K562 (cell line): Measurements from ENCODE around the gene RPL15. TPM values are rescaled to one million over a fixed set of nuclear protein-coding genes. Genes with fewer than 3 reads are reported as not detected.

Experiments
- EP300 ChIP-seq: IDR thresholded peaks from 2 replicates; pipeline ENCODE4 v1.6.1; 2012; ENCODE audit warnings: low read length, improper control_type of control experiment
- ERF ChIP-seq: fragments of 450-650 bp; formaldehyde crosslinking; IDR thresholded peaks from 2 replicates; pipeline ENCODE4 v1.4.0; 2020; ENCODE audit warnings: mild to moderate bottlenecking, mixed read lengths
- JUN ChIP-seq, 2 experiments: sonication (generic) in 1 of 2; formaldehyde crosslinking in 1 of 2; IDR thresholded peaks; 2 replicates each; pipeline versions ENCODE4 v1.6.1 to v1.8.0; 2012 to 2022; ENCODE audit warnings: borderline replicate concordance in 2 of 2, mild to moderate bottlenecking in 2 of 2, improper control_type of control experiment in 1 of 2, low read depth in 1 of 2, low read length in 1 of 2, missing genetic modification reagents in 1 of 2
- MED1 ChIP-seq: sonication (generic); formaldehyde crosslinking; IDR thresholded peaks from 2 replicates; pipeline ENCODE4 v1.8.1; 2023; ENCODE audit warnings: missing genetic modification reagents, borderline replicate concordance
- MTA1 ChIP-seq: fragments of 450-650 bp; IDR thresholded peaks from 2 replicates; pipeline ENCODE4 v1.6.1; 2017; ENCODE audit warnings: borderline replicate concordance
- MXD1 ChIP-seq: fragments of 250-450 bp; sonication (Bioruptor Pico); IDR thresholded peaks from 2 replicates; pipeline ENCODE4 v1.8.0; 2021; ENCODE audit warnings: borderline replicate concordance, mild to moderate bottlenecking, moderate library complexity; ENCODE audit not compliant: poor library complexity, severe bottlenecking
- MXI1 ChIP-seq: IDR thresholded peaks from 2 replicates; pipeline ENCODE4 v1.6.1; 2011; ENCODE audit warnings: low read depth, mild to moderate bottlenecking, improper control_type of control experiment, low read length
- MYNN ChIP-seq, 2 experiments: sonication (generic); formaldehyde crosslinking in 1 of 2; IDR thresholded peaks; 2 replicates each; pipeline versions ENCODE4 v1.5.0 to v1.6.1; 2016 to 2020; ENCODE audit warnings: antibody characterized with exemption in 1 of 2, missing genetic modification reagents in 1 of 2
- NFXL1 ChIP-seq: fragments of 450-650 bp; formaldehyde crosslinking; IDR thresholded peaks from 2 replicates; pipeline ENCODE4 v1.4.0; 2021; ENCODE audit warnings: mild to moderate bottlenecking
- SIN3B ChIP-seq: fragments of 450-650 bp; IDR thresholded peaks from 2 replicates; pipeline ENCODE4 v1.6.1; 2017; ENCODE audit warnings: low read depth, mild to moderate bottlenecking, moderate library complexity
- TAF9B ChIP-seq: fragments of 450-650 bp; IDR thresholded peaks from 2 replicates; pipeline ENCODE4 v1.6.1; 2018; ENCODE audit warnings: mild to moderate bottlenecking; ENCODE audit not compliant: partially characterized antibody
- TEAD4 ChIP-seq, 2 experiments: sonication (generic) in 1 of 2; formaldehyde crosslinking in 1 of 2; IDR thresholded peaks; 2 replicates each; pipeline versions ENCODE4 v1.6.1 to v1.8.0; 2012 to 2022; ENCODE audit warnings: borderline replicate concordance in 1 of 2, inconsistent platforms in 1 of 2, low read length in 1 of 2, mild to moderate bottlenecking in 1 of 2, missing genetic modification reagents in 1 of 2
- VEZF1 ChIP-seq: fragments of 200-800 bp; sonication (Bioruptor generic); IDR thresholded peaks from 2 replicates; pipeline ENCODE4 v1.6.1; 2017; ENCODE audit warnings: missing genetic modification characterization, missing compliant biosample characterization
- ZBTB11 ChIP-seq, 3 experiments: fragments of 200-800 bp in 1 of 3; fragments of 250-450 bp in 1 of 3; fragments of 450-650 bp in 1 of 3; sonication (Bioruptor Pico) in 1 of 3; sonication (Bioruptor generic) in 1 of 3; formaldehyde crosslinking in 1 of 3; IDR thresholded peaks; 2 replicates each; pipeline versions ENCODE4 v1.6.1 to v1.8.0; 2016 to 2022; ENCODE audit warnings: mild to moderate bottlenecking in 2 of 3, missing genetic modification characterization in 2 of 3, missing compliant biosample characterization in 1 of 3, moderate library complexity in 1 of 3
- ZNF280B ChIP-seq: fragments of 250-450 bp; sonication (Bioruptor Pico); IDR thresholded peaks from 2 replicates; pipeline ENCODE4 v1.5.1; 2021; ENCODE audit warnings: mild to moderate bottlenecking
- ZNF282 ChIP-seq: sonication (generic); formaldehyde crosslinking; IDR thresholded peaks from 2 replicates; pipeline ENCODE4 v1.8.1; 2023; ENCODE audit warnings: missing genetic modification reagents
- ZNF512 ChIP-seq: IDR thresholded peaks from 2 replicates; pipeline ENCODE4 v1.6.1; 2016; ENCODE audit warnings: missing genetic modification characterization, missing compliant biosample characterization
- polyA plus RNA-seq, 8 experiments: library from polyadenylated mRNA; depleted of rRNA in 4 of 8; stranded (reverse) in 5 of 8; unstranded in 3 of 8; fragments of >200 nt; fragmentation: Nextera tagmentation in 2 of 8; fragmentation: Illumina TruSeq in 1 of 8; extraction: Ambion mirVana in 2 of 8; extraction: Trizol in 1 of 8; gene quantifications; 2 replicates each; pipeline versions ENCODE4 v1.2.1 to v1.2.3, GENCODE V29; 2011 to 2014; ENCODE audit warnings: inconsistent platforms in 1 of 8, missing spikeins in 1 of 8
- total RNA-seq, 7 experiments: library from RNA; depleted of rRNA in 6 of 7; stranded (reverse); fragments of >200 nt in 6 of 7; fragmentation: Illumina TruSeq in 2 of 7; extraction: Trizol in 2 of 7; gene quantifications; 2 replicates each; pipeline versions ENCODE4 v1.2.1 to v1.2.3, GENCODE V29; 2011 to 2021; ENCODE audit warnings: low replicate concordance in 1 of 7
- TF ChIP-seq, protein P1 (sequence below): fragments of 250-450 bp; sonication (Bioruptor Pico); IDR thresholded peaks from 2 replicates; pipeline ENCODE4 v1.5.0; 2021

The RPL15 gene
- total and polyA plus RNA-seq, 9 of the 15 experiments (the other 6 are each of a cell fraction or from before 2014, with no cell fraction given), result 2,393 to 8,850 (median 3,928) TPM

DNA sequence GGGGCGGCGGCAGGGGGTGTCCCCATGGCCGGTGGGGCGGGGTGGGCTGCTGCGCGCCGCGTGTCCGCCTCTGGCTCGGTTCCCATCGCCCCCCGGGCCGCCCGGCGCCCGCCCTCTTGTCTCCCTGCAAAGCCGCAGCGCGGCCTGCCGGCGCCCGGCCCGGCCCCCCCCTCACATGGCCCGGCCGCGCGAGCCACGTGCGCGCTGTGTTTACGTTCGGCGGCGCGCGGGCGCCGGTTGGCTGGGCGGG, 28.7 kb downstream of the RPL15 start (continued):
- TF ChIP-seq NFXL1 (CRISPR knock-in tag), result no peak
- TF ChIP-seq MYNN (IDR thresholded peaks at IDR 0.05), result no peak
- TF ChIP-seq MYNN (CRISPR knock-in tag; IDR thresholded peaks at IDR 0.05), result no peak
- no peak for TF ChIP-seq ERF (CRISPR knock-in tag)
- TF ChIP-seq VEZF1 (CRISPR knock-in tag), result peak; percentile 96
- no peak for TF ChIP-seq TAF9B
- TF ChIP-seq TEAD4 (IDR thresholded peaks at IDR 0.05; ENCODE audit: low read length), result no peak
- no peak for TF ChIP-seq TEAD4 (CRISPR knock-in tag; IDR thresholded peaks at IDR 0.05; ENCODE audit: borderline replicate concordance)
- no peak for TF ChIP-seq ZNF512 (tag)
- no peak for TF ChIP-seq MED1 (CRISPR knock-in tag)
- peak; percentile 44; the same call in 1 of the 2 replicates for TF ChIP-seq EP300
- peak; percentile 88 for TF ChIP-seq MXI1
- no peak for TF ChIP-seq ZNF280B
- TF ChIP-seq SIN3B, result peak; percentile 59; the same call in 1 of the 2 replicates
- TF ChIP-seq, protein P1, sequence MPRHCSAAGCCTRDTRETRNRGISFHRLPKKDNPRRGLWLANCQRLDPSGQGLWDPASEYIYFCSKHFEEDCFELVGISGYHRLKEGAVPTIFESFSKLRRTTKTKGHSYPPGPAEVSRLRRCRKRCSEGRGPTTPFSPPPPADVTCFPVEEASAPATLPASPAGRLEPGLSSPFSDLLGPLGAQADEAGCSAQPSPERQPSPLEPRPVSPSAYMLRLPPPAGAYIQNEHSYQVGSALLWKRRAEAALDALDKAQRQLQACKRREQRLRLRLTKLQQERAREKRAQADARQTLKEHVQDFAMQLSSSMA (CRISPR knock-in tag), result no peak
- TF ChIP-seq JUN (IDR thresholded peaks at IDR 0.05; ENCODE audit: borderline replicate concordance, low read depth, low read length), result 0 out of 2 replicates have a peak, but pooled peaks have one; percentile 88
- TF ChIP-seq JUN (CRISPR knock-in tag; IDR thresholded peaks at IDR 0.05; ENCODE audit: borderline replicate concordance), result no peak
- peak; percentile 7; the same call in 1 of the 2 replicates for TF ChIP-seq ZNF282 (CRISPR knock-in tag)
- no peak for TF ChIP-seq MTA1
- TF ChIP-seq MXD1, result peak; percentile 88
- TF ChIP-seq ZBTB11 (CRISPR knock-in tag; IDR thresholded peaks at IDR 0.05), result peak in 1 of 3 experiments; percentile 68; a peak in 1 of 6 replicates
